Stimulated activated naive CD8-positive, alpha-beta T cell treated with anti-CD3 and anti-CD28 coated beads, Interleukin-15, Interleukin-2, amounts not matched to agents 100 ng/mL and 50 ng/mL, for 24 hours (primary cell): Measurements from ENCODE around the gene KCNG4.
A peak's percentile ranks its signal among the peaks of the same experiment; 100 is the strongest.

Experiments used
- H3K27ac Mint-ChIP-seq: one replicate; pipeline ENCODE4 v1.8.0; 2021; ENCODE audit warnings: mild to moderate bottlenecking, mixed read lengths
- H3K27me3 Mint-ChIP-seq: one replicate; pipeline ENCODE4 v1.8.0; 2021; ENCODE audit warnings: mixed read lengths
- H3K36me3 Mint-ChIP-seq: one replicate; pipeline ENCODE4 v1.8.0; 2021; ENCODE audit warnings: low read depth, mixed read lengths
- H3K4me1 Mint-ChIP-seq: one replicate; pipeline ENCODE4 v1.8.0; 2021; ENCODE audit warnings: low read depth, mixed read lengths
- H3K4me3 Mint-ChIP-seq: one replicate; pipeline ENCODE4 v1.8.0; 2021; ENCODE audit warnings: mild to moderate bottlenecking, mixed read lengths
- H3K9me3 Mint-ChIP-seq: one replicate; pipeline ENCODE4 v1.8.0; 2021; ENCODE audit warnings: mixed read lengths

Gene KCNG4

GRCh38 chr16:84179612-84180320 is 60.0 kb downstream of the KCNG4 start:
- H3K4me3 Mint-ChIP-seq: no peak overlapping the region
- H3K9me3 Mint-ChIP-seq: no peaks in the 10 kb centered on the region
- H3K36me3 Mint-ChIP-seq: peaks cover 28% of the 10 kb centered on the region
- no peak overlapping the region for H3K27ac Mint-ChIP-seq
- no peaks in the 10 kb centered on the region for H3K27me3 Mint-ChIP-seq
- peaks cover 19% of the 10 kb centered on the region for H3K4me1 Mint-ChIP-seq

DNA sequence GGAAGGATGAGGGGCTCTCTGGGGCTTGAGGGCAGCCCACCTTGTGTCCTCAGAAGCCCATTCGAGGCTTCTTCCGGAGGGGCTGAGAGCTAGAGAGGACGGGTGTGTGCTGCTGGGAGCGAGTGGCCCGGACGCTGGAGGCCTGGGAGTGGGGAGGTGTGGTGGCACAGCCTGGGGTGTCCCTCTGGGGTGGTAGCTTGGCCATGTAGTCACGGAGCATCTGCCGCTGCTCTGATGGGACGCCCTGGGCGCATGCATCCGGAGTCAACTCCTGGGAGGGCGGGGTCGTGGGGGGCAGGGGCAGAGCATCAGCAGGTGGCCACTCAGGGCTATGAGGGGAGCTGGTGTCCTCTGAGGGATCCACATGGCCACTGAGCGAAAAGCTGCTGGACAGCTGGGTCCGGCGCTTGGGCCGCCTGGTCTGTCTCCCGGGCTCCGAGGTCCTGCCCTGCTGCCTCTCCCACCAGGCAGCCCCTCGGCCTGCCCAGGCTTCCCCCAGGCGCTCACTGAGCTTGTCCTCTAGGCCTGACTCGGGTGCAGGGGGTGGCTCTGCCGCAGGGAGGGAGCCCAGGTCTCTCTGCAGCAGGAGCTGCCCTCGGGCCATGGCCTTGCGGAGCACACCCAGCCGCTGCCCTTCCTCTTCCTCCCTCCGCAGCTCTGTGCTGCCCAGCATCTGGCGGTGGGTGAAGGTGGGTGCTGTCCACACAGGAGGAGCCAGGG is 60.8 kb downstream of the KCNG4 start:
- peaks cover 22% of the 10 kb centered on the region for H3K36me3 Mint-ChIP-seq
- H3K9me3 Mint-ChIP-seq: no peaks in the 10 kb centered on the region
- no peak overlapping the region for H3K27ac Mint-ChIP-seq
- no peaks in the 10 kb centered on the region for H3K27me3 Mint-ChIP-seq
- no peak overlapping the region for H3K4me3 Mint-ChIP-seq
- peaks cover 14% of the 10 kb centered on the region for H3K4me1 Mint-ChIP-seq

DNA sequence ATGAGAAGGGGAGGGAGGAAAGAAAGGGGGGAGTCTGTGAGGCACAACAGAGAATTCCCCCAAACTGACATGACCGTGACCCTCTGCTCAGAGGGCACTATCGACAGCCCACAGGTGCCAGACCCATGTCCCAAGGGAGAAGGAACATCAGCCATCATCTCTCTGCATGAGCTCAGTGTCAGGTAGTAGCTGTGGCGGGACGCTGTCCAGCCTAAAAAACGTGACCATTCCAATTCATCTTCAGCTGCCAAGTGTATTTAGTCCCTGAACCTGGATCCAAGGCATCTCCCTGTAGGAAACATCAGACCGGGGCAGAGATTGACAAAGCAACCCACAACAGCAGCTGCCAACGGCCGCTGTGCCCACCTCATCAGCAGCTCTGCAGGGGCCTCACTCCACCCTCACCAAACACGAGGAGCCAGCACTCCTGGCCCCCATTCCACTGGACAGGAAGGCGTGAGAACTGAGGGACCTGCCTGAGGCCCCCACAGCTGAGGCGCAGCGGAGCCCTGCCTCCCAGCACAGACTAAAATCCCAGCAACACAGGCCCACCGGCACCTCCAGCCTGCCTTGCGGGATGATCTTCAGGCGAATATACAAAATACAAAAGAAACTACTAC is 61.6 kb downstream of the KCNG4 start:
- Mint-ChIP-seq H3K4me1 (peaks cover 14% of the 10 kb centered on the region), H3K36me3 (peaks cover 17% of the 10 kb centered on the region), H3K27me3 (no peaks in the 10 kb centered on the region), H3K9me3 (no peaks in the 10 kb centered on the region), H3K27ac (peak overlapping the region; percentile 80), H3K4me3 (no peak overlapping the region)

DNA sequence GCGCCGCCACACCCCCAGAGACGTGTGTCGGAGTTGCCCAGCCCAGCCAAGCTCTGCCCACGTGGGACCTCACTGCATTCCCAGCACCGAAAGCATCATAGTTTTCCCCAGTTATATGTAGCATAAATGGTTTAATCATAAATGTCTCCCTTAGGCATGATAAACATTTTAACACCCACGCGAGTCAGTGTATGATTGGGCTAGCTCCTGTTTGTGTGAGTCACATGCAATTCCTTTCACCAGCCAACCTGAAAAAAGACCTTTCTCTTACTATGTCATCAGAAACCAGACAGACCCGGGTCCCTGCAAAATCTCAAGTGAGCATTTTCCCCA is 62.1 kb downstream of the KCNG4 start:
- H3K9me3 Mint-ChIP-seq: no peaks in the 10 kb centered on the region
- H3K4me1 Mint-ChIP-seq: peaks cover 14% of the 10 kb centered on the region
- no peak overlapping the region for H3K4me3 Mint-ChIP-seq
- no peaks in the 10 kb centered on the region for H3K27me3 Mint-ChIP-seq
- H3K36me3 Mint-ChIP-seq: peaks cover 12% of the 10 kb centered on the region
- H3K27ac Mint-ChIP-seq: peak overlapping the region; percentile 80

DNA sequence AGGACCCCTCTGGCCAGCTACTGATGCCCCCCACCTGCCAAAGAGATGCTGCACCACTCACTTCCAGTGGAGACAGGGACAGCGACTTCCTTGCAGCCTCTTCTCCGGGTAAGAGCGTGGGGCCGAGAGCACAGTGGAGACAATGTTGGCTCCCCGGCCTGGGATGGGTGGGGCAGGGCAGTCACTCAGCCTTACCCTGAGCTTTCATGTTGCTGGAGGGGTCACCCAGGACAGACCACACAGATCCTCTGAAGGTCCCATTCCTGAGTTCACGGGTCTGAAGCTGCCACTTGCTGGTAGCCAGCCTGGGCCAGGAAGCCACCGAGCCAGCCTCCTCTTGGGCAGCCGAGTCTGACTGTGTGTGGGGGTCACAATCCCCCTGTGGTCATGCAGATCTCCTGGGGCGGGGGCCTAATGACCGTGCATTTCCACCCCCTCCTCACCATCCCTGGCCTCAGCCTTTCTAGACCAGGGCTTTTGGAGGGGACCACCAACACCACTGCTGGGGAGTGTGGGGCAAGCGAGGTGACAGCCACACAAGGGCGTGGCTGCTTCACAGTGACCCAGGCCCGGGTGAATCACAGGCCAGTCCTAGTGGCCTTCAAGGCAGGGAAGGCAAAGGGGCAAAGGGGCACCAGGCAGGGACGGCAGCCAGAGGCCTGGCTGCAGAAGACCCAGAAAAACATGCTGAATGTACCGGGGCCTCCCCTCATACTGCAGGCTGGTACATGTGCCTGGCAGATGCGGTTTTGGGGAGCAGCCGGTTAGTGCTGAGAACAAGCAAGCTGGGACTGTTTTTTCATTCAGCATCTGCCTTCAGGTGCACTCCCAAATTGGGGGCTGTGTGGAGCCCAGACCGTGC is 63.4 kb downstream of the KCNG4 start:
- Mint-ChIP-seq H3K4me3 (no peak overlapping the region), H3K4me1 (peaks cover 14% of the 10 kb centered on the region), H3K36me3 (peaks cover 8% of the 10 kb centered on the region), H3K27me3 (no peaks in the 10 kb centered on the region), H3K27ac (no peak overlapping the region), H3K9me3 (no peaks in the 10 kb centered on the region)

DNA sequence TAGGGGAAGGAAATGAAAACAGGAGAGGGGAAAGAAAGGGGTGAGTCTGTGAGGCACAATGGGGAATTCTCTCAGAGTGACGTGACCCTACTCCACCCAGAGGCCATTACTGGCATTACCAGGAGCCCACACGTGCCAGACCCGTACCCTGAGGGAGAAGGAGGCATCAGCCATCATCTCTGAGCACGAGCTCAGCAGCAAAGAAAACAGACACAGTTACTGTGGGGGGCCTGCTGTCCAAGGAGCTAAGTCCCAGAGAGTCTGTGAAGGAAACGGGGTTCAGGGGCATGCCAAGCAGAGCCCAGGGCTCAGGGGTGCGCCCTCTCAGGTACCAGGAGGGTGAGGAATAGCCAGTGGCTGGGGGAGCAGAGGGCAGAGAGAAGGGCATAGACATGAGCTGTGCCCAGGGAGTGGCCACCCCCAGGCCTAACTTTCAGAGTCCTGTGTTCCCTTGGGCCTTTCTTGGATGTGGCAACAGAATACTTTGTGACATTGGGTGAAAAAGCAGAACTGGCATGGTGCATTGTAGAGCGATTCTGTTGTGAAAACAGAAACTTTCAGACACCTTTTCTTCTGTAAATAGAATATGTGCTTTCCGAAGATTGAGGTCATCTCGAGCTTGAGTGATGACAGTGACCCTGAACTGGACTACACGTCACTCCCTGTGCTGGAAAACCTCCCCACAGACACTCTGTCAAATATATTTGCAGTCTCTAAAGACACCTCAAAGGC is 64.3 kb downstream of the KCNG4 start:
- H3K36me3 Mint-ChIP-seq: peaks cover 8% of the 10 kb centered on the region
- H3K4me3 Mint-ChIP-seq: no peak overlapping the region
- peaks cover 14% of the 10 kb centered on the region for H3K4me1 Mint-ChIP-seq
- H3K9me3 Mint-ChIP-seq: no peaks in the 10 kb centered on the region
- H3K27ac Mint-ChIP-seq: no peak overlapping the region
- no peaks in the 10 kb centered on the region for H3K27me3 Mint-ChIP-seq

- H3K36me3 Mint-ChIP-seq: peaks cover 8% of the 10 kb centered on the region
- peaks cover 14% of the 10 kb centered on the region for H3K4me1 Mint-ChIP-seq
- no peak overlapping the region for H3K4me3 Mint-ChIP-seq
- no peaks in the 10 kb centered on the region for H3K9me3 Mint-ChIP-seq
- no peak overlapping the region for H3K27ac Mint-ChIP-seq
- peaks cover 4% of the 10 kb centered on the region for H3K27me3 Mint-ChIP-seq
Observed at GRCh38 chr16:84174396-84174795, 65.4 kb downstream of the KCNG4 start.

DNA sequence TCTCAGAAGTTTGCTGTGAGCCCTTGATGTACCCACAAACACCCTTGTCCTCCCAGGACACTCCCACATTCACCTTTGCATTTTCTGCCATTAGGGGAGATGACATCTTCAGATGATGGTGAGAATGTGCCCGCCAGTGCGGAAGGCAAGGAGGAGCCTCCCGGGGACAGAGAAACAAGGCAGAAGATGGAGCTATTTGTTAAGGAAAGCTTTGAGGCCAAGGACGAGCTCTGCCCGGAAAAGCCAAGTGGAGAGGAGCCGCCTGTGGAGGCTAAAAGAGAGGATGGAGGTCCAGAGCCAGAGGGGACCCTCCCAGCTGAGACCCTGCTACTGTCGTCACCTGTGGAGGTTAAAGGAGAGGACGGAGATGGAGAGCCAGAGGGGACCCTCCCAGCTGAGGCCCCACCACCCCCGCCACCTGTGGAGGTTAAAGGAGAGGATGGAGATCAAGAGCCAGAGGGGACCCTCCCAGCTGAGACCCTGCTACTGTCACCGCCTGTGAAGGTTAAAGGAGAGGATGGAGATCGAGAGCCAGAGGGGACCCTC is 70.0 kb downstream of the KCNG4 start:
- H3K27me3 Mint-ChIP-seq: peaks cover 15% of the 10 kb centered on the region
- H3K9me3 Mint-ChIP-seq: no peaks in the 10 kb centered on the region
- no peaks in the 10 kb centered on the region for H3K36me3 Mint-ChIP-seq
- H3K4me3 Mint-ChIP-seq: no peak overlapping the region
- no peaks in the 10 kb centered on the region for H3K4me1 Mint-ChIP-seq
- no peak overlapping the region for H3K27ac Mint-ChIP-seq
